A549 treated with CpdA at 1 μM for 4 hours (cell line): ENCODE results near the gene PRAMEF2. TPM values are rescaled to one million over a fixed set of nuclear protein-coding genes. Genes with fewer than 3 reads are reported as not detected.

Experiments
- total RNA-seq: library from RNA; stranded (reverse); fragments of 200-300 nt; extraction: Qiagen RNA extraction; gene quantifications from 5 replicates; pipeline ENCODE4 v1.2.3, GENCODE V29; 2022; ENCODE audit warnings: low read depth

Gene PRAMEF2, protein sequence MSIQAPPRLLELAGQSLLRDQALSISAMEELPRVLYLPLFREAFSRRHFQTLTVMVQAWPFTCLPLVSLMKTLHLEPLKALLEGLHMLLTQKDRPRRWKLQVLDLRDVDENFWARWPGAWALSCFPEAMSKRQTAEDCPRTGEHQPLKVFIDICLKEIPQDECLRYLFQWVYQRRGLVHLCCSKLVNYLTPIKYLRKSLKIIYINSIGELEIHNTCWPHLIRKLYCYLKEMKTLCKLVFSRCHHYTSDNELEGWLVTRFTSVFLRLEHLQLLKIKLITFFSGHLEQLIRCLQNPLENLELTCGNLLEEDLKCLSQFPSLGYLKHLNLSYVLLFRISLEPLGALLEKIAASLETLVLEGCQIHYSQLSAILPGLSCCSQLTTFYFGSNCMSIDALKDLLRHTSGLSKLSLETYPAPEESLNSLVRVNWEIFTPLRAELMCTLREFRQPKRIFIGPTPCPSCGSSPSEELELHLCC
- total RNA-seq: not detected in 5 replicates

DNA sequence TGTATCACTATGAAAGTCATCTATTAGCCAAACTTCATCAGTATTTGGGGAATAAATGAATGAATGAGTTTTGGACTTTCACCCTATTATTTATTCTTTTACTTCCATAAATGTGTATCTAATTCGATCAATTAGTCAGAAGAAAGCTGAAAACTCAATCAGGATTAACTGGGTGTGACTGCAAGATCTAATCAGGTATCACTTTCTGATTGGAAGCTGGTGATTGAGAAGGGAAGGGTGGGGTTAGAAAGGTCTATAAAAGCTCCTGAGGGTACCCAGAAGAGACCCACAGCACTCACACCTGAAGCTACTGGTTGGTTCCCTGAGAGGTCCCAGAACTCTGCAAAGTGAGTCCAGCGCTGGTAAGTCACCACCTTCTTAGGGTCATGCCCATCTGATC, at the start of gene PRAMEF2:
Gene PRAMEF2 (plus strand): TSS at position 301 of the 400 bp plus-strand sequence. CDS start 1,924 bp downstream, outside the sequence.

DNA sequence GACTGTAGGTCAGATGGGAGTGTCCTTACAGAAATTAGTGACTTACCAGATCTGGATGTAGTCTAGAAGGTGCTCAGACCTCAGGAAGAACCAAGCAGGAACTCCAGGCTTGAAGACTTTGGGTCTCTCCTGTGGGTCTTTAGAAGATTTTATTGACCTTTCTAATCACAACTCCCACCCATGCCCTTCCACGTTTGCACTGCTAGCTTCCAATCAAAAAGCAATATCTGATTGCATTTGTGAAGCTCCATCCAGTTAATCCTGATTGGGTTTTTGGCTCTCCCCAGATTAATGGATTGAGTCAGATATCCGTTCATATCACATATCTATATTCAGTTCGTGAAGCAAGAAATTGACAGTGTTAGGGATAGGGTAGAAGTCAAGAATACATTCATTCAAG, 25.6 kb upstream of the PRAMEF2 start, which contains the start of gene PRAMEF11:
Gene PRAMEF11 (minus strand): TSS at position 101 of the 400 bp plus-strand sequence. CDS start 2,621 bp downstream, outside the sequence.

DNA sequence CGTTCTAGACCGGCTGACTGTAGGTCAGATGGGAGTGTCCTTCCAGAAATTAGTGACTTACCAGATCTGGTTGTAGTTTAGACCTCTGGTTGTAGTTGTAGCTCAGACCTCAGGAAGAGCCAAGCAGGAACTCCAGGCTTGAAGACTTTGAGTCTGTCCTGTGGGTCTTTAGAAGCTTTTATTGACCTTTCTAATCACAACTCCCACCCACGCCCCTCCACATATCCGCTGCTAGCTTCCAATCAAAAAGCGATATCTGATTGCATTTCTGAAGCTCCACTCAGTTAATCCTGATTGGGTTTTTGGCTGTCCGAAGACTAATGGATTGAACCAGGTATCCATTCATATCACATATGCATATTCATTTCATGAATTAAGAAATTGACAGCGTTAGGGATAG, 8.3 kb upstream of the PRAMEF2 start, which contains the start of gene HNRNPCL1:
Gene HNRNPCL1 (minus strand): TSS at position 101 of the 400 bp plus-strand sequence. CDS start 431 bp downstream, outside the sequence.

DNA sequence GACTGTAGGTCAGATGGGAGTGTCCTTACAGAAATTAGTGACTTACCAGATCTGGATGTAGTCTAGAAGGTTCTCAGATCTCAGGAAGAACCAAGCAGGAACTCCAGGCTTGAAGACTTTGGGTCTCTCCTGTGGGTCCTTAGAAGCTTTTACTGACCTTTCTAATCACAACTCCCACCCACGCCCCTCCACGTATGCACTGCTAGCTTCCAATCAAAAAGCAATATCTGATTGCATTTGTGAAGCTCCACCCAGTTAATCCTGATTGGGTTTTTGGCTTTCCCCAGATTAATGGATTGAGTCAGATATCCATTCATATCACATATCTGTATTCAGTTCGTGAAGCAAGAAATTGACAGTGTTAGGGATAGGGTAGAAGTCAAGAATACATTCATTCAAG, 29.2 kb downstream of the PRAMEF2 start, which contains the start of gene PRAMEF4:
Gene PRAMEF4 (minus strand): TSS at position 101 of the 400 bp plus-strand sequence. CDS start 2,807 bp downstream, outside the sequence.

DNA sequence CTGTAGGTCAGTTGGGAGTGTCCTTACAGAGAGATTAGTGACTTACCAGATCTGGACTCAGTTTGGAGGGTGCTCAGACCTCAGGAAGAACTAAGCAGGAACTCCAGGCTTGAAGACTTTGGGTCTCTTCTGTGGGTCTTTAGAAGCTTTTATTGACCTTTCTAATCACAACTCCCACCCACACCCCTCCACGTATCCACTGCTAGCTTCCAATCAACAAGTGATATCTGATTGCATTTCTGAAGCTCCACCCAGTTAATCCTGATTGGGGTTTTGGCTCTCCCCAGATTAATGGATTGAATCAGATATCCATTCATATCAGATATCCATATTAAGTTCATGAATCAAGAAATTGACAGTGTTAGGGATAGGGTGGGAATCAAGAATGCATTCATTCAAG, 41.3 kb downstream of the PRAMEF2 start, which contains the start of gene PRAMEF10:
Gene PRAMEF10 (minus strand): TSS at position 101 of the 400 bp plus-strand sequence. CDS start 2,423 bp downstream, outside the sequence.

Other genes starting within 250 kb of the PRAMEF2 start
- gene DHRS3, start 238.9 kb upstream of the PRAMEF2 start, total RNA-seq: 42.1 to 61.0 TPM (median 59.8 TPM) in 5 replicates
- not detected in 5 replicates for gene AADACL4, start 213.0 kb upstream of the PRAMEF2 start, total RNA-seq
- gene AADACL3, start 141.0 kb upstream of the PRAMEF2 start, total RNA-seq: not detected in 5 replicates
- not detected in 5 replicates for gene CFAP107, start 110.9 kb upstream of the PRAMEF2 start, total RNA-seq
- not detected in 5 replicates for gene PRAMEF12, start 83.3 kb upstream of the PRAMEF2 start, total RNA-seq
- gene PRAMEF1, start 65.7 kb upstream of the PRAMEF2 start, total RNA-seq: not detected in 5 replicates
- not detected in 5 replicates for gene PRAMEF11, start 25.7 kb upstream of the PRAMEF2 start, total RNA-seq
- gene HNRNPCL1, start 8.4 kb upstream of the PRAMEF2 start, total RNA-seq: not detected in 5 replicates
- gene PRAMEF4, start 29.1 kb downstream of the PRAMEF2 start, total RNA-seq: not detected in 5 replicates
- not detected in 5 replicates for gene PRAMEF10, start 41.2 kb downstream of the PRAMEF2 start, total RNA-seq
- not detected in 5 replicates for gene PRAMEF7, start 59.5 kb downstream of the PRAMEF2 start, total RNA-seq
- not detected in 5 replicates for gene PRAMEF6, start 90.5 kb downstream of the PRAMEF2 start, total RNA-seq
- gene PRAMEF27, start 199.5 kb downstream of the PRAMEF2 start, total RNA-seq: not detected in 5 replicates
- gene HNRNPCL3, start 203.7 kb downstream of the PRAMEF2 start, total RNA-seq: not detected in 5 replicates
- not detected in 5 replicates for gene PRAMEF25, start 213.7 kb downstream of the PRAMEF2 start, total RNA-seq